Measurements from ENCODE around the gene TMTC2. TPM values are rescaled to one million over a fixed set of nuclear protein-coding genes. Genes with fewer than 3 reads are reported as not detected.

Gene TMTC2
- total and polyA plus RNA-seq, 10 of the 15 experiments (the other 5 are each of a cell fraction or from before 2014, with no cell fraction given): 0.14 to 9.7 (median 1.2) TPM

DNA sequence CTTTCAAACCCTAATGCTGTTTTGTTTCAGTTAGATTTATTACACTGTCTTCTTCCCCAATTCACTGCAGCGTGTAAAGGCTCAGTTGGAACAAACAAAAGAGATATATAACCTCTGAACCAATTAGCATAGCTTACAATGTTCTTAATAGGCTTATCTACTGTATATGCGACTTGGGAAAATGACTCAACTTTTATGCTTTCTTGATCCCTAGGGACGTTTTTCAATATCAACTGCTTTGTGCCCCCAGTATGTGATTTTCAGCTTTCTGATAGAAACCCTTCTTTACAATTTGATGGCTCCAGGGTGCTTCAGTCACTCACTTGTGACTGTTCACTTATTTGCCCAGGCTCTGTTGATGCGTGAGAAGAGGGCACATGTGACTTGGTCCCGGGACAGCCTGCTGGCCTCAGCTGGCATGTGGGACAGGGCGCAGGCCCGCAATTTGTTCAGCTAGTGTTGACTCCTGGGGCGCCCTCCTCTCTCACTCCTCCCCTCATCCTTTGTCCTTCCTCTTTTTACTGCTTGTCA, 107.1 kb downstream of the TMTC2 start (continued):
- TF ChIP-seq, protein P1, sequence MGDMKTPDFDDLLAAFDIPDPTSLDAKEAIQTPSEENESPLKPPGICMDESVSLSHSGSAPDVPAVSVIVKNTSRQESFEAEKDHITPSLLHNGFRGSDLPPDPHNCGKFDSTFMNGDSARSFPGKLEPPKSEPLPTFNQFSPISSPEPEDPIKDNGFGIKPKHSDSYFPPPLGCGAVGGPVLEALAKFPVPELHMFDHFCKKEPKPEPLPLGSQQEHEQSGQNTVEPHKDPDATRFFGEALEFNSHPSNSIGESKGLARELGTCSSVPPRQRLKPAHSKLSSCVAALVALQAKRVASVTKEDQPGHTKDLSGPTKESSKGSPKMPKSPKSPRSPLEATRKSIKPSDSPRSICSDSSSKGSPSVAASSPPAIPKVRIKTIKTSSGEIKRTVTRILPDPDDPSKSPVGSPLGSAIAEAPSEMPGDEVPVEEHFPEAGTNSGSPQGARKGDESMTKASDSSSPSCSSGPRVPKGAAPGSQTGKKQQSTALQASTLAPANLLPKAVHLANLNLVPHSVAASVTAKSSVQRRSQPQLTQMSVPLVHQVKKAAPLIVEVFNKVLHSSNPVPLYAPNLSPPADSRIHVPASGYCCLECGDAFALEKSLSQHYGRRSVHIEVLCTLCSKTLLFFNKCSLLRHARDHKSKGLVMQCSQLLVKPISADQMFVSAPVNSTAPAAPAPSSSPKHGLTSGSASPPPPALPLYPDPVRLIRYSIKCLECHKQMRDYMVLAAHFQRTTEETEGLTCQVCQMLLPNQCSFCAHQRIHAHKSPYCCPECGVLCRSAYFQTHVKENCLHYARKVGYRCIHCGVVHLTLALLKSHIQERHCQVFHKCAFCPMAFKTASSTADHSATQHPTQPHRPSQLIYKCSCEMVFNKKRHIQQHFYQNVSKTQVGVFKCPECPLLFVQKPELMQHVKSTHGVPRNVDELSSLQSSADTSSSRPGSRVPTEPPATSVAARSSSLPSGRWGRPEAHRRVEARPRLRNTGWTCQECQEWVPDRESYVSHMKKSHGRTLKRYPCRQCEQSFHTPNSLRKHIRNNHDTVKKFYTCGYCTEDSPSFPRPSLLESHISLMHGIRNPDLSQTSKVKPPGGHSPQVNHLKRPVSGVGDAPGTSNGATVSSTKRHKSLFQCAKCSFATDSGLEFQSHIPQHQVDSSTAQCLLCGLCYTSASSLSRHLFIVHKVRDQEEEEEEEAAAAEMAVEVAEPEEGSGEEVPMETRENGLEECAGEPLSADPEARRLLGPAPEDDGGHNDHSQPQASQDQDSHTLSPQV (IDR thresholded peaks at IDR 0.05): no peak
- TF ChIP-seq, protein P2, sequence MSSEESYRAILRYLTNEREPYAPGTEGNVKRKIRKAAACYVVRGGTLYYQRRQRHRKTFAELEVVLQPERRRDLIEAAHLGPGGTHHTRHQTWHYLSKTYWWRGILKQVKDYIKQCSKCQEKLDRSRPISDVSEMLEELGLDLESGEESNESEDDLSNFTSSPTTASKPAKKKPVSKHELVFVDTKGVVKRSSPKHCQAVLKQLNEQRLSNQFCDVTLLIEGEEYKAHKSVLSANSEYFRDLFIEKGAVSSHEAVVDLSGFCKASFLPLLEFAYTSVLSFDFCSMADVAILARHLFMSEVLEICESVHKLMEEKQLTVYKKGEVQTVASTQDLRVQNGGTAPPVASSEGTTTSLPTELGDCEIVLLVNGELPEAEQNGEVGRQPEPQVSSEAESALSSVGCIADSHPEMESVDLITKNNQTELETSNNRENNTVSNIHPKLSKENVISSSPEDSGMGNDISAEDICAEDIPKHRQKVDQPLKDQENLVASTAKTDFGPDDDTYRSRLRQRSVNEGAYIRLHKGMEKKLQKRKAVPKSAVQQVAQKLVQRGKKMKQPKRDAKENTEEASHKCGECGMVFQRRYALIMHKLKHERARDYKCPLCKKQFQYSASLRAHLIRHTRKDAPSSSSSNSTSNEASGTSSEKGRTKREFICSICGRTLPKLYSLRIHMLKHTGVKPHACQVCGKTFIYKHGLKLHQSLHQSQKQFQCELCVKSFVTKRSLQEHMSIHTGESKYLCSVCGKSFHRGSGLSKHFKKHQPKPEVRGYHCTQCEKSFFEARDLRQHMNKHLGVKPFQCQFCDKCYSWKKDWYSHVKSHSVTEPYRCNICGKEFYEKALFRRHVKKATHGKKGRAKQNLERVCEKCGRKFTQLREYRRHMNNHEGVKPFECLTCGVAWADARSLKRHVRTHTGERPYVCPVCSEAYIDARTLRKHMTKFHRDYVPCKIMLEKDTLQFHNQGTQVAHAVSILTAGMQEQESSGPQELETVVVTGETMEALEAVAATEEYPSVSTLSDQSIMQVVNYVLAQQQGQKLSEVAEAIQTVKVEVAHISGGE (CRISPR knock-in tag; IDR thresholded peaks at IDR 0.05): no peak

DNA sequence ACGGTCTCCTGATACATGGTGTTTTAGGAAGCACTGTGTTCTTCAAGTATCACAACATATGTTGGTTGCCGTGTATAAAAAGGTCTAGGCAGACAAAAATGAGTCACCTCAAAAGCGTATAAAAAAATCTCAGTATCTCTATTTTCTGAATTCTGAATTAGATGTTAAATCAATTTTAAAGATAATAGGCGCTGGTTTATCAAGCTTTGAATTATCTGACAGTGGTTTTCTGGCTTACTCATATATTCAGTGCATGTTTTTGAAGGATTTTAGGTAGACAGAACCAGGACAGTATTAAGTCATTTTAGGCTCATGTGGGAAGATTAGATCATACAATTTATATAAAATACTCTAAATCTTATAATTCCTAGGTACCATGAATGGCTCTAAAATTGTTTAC, 110.8 kb downstream of the TMTC2 start:
- no peak for FAIRE-seq
- 89% methylated on average over 4 of the region's 4 CpGs for WGBS (ENCODE audit: insufficient coverage, insufficient replicate concordance, low lambda C conversion rate, missing lambda C conversion rate)
- no peak for TF ChIP-seq YBX1 (IDR thresholded peaks at IDR 0.05)
- no peak for TF ChIP-seq MTA3 (IDR thresholded peaks at IDR 0.05; ENCODE audit: borderline replicate concordance, low read length)
- TF ChIP-seq NFXL1 (IDR thresholded peaks at IDR 0.05; ENCODE audit: borderline replicate concordance): no peak
- TF ChIP-seq ZNF24 (IDR thresholded peaks at IDR 0.05): no peak
- TF ChIP-seq, protein P3, sequence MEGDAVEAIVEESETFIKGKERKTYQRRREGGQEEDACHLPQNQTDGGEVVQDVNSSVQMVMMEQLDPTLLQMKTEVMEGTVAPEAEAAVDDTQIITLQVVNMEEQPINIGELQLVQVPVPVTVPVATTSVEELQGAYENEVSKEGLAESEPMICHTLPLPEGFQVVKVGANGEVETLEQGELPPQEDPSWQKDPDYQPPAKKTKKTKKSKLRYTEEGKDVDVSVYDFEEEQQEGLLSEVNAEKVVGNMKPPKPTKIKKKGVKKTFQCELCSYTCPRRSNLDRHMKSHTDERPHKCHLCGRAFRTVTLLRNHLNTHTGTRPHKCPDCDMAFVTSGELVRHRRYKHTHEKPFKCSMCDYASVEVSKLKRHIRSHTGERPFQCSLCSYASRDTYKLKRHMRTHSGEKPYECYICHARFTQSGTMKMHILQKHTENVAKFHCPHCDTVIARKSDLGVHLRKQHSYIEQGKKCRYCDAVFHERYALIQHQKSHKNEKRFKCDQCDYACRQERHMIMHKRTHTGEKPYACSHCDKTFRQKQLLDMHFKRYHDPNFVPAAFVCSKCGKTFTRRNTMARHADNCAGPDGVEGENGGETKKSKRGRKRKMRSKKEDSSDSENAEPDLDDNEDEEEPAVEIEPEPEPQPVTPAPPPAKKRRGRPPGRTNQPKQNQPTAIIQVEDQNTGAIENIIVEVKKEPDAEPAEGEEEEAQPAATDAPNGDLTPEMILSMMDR (IDR thresholded peaks at IDR 0.05 in 2 of 3, conservative IDR thresholded peaks at IDR 0.05 in 1 of 3; ENCODE audit: control insufficient read depth in 2 of 3, extremely low read depth in 1 of 3, insufficient read depth in 1 of 3, low read depth in 3 of 3, low read length in 3 of 3): no peak
- TF ChIP-seq GATAD2B (conservative IDR thresholded peaks at IDR 0.05; ENCODE audit: low read depth): no peak
- no peak for TF ChIP-seq MXI1 (IDR thresholded peaks at IDR 0.05; ENCODE audit: low read depth, low read length)
- TF ChIP-seq, protein P4, sequence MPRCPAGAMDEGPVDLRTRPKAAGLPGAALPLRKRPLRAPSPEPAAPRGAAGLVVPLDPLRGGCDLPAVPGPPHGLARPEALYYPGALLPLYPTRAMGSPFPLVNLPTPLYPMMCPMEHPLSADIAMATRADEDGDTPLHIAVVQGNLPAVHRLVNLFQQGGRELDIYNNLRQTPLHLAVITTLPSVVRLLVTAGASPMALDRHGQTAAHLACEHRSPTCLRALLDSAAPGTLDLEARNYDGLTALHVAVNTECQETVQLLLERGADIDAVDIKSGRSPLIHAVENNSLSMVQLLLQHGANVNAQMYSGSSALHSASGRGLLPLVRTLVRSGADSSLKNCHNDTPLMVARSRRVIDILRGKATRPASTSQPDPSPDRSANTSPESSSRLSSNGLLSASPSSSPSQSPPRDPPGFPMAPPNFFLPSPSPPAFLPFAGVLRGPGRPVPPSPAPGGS (IDR thresholded peaks at IDR 0.05; ENCODE audit: borderline replicate concordance, insufficient read depth, low read depth, low read length, poor library complexity, severe bottlenecking): no peak
- no peak for TF ChIP-seq YY1 (IDR thresholded peaks at IDR 0.05; ENCODE audit: low read depth, low read length)

More for the DNA sequence above, 110.8 kb downstream of the TMTC2 start:
- in situ Hi-C loops (cut with MboI) (no loop called here), intact Hi-C loops (cut with micrococcal nuclease; ENCODE audit: unreplicated experiment) (no loop called here)
- H2AFZ ChIP-seq (ENCODE audit: control insufficient read depth, low read depth, low read length): no peak overlapping the region
- ChIA-PET POLR2A (no interaction called here), RAD21 (ENCODE audit: unreplicated experiment) (no interaction called here), CTCF (interaction anchor here (1.3 kb wide), 1 partner anchor 9 kb away, joined by 3 read pairs; no protein-coding TSS in a partner anchor), SMC1A (ENCODE audit: uncharacterized antibody, unreplicated experiment) (no interaction called here)
- DNase-seq (ENCODE audit: low read depth, low spot score) (no peak), ATAC-seq (no peak)
- no peaks in the 10 kb centered on the region for H3K79me2 ChIP-seq (ENCODE audit: control insufficient read depth, insufficient read depth, low read length)
- H3K4me3 ChIP-seq: no peak overlapping the region
- no peak overlapping the region for H3K27ac ChIP-seq (ENCODE audit: control insufficient read depth, insufficient read depth)
- no peaks in the 10 kb centered on the region; the same call in 2 of the 3 replicates for H3K9me3 ChIP-seq (replicated peaks; ENCODE audit: control insufficient read depth, insufficient read depth, low read length)
- no peaks in the 10 kb centered on the region for H3K27me3 ChIP-seq (replicated peaks in 1 of 2; ENCODE audit: control insufficient read depth in 2 of 2, insufficient read depth in 2 of 2, low read length in 1 of 2)
- H3K4me2 ChIP-seq (ENCODE audit: control insufficient read depth, insufficient read depth): no peak overlapping the region
- no peaks in the 10 kb centered on the region for H3K4me1 ChIP-seq (ENCODE audit: control insufficient read depth, insufficient read depth, low read length)
- H4K20me1 ChIP-seq (ENCODE audit: control insufficient read depth, insufficient read depth): no peaks in the 10 kb centered on the region
- H3K9ac ChIP-seq (ENCODE audit: control insufficient read depth, insufficient read depth, low read length): no peak overlapping the region
- no TSS peak for BruUV-seq (replicated peaks)
- no peaks in the 10 kb centered on the region; a peak in 1 of 4 replicates for H3K36me3 ChIP-seq (ENCODE audit: control insufficient read depth in 2 of 2, insufficient read depth in 2 of 2, low read length in 1 of 2)

All from GM12878 (cell line).